ENCODE results near the gene NADK2. TPM values are rescaled to one million over a fixed set of nuclear protein-coding genes. Genes with fewer than 3 reads are reported as not detected.

The NADK2 gene
- total and polyA plus RNA-seq, 3 donors from 2014 or later, result 27.1 to 55.1 (median 42.2) TPM

DNA sequence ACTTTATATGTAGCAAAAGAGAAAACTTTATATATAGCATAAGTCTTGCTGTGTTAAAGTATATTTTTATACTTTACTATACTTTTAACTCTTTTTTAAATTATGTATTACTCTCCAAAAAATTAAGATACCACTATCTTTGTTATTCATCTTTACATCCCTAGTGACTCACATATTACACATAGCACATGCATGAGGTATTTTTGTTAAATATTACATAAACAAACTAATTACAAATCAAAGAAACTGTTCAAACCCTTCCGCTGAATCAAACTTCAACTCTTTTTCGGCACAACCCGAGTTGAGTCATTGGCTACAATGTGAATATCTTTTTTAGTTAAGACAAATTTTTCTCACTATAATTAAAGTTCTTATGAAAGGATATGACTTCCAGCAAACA, 32.1 kb downstream of the NADK2 start:
- 92 to 96% methylated on average over 3 of the region's 3 CpGs for WGBS, 2 donors
- no peaks in the 10 kb centered on the region for H3K9me3 ChIP-seq
- H3K4me1 ChIP-seq, result no peaks in the 10 kb centered on the region
- H3K4me3 ChIP-seq, result no peak overlapping the region
- TF ChIP-seq CTCF (IDR thresholded peaks at IDR 0.05), result no peak
- no peak for TF ChIP-seq POLR2A (IDR thresholded peaks at IDR 0.05)
- intact Hi-C loops (cut with DNase I; ENCODE audit: low total_unique reads), result no loop called here
- H3K27me3 ChIP-seq, result no peaks in the 10 kb centered on the region
- no peak overlapping the region for H3K27ac ChIP-seq
- no peak for DNase-seq
- no peaks in the 10 kb centered on the region for H3K36me3 ChIP-seq (ENCODE audit: low read depth, missing control alignments)

GRCh38 chr5:36208786-36209185, 32.9 kb downstream of the NADK2 start:
- no peak for DNase-seq
- no peaks in the 10 kb centered on the region for H3K4me1 ChIP-seq
- WGBS, 2 donors, result 91 to 94% methylated on average over 2 of the region's 2 CpGs
- H3K27me3 ChIP-seq, result no peaks in the 10 kb centered on the region
- H3K36me3 ChIP-seq (ENCODE audit: low read depth, missing control alignments), result no peaks in the 10 kb centered on the region
- H3K27ac ChIP-seq, result no peak overlapping the region
- intact Hi-C loops (cut with DNase I; ENCODE audit: low total_unique reads), result no loop called here
- H3K4me3 ChIP-seq, result no peak overlapping the region
- no peaks in the 10 kb centered on the region for H3K9me3 ChIP-seq
- TF ChIP-seq CTCF (IDR thresholded peaks at IDR 0.05), result no peak
- no peak for TF ChIP-seq POLR2A (IDR thresholded peaks at IDR 0.05)

GRCh38 chr5:36206913-36207312, 34.8 kb downstream of the NADK2 start:
- no peaks in the 10 kb centered on the region for H3K36me3 ChIP-seq (ENCODE audit: low read depth, missing control alignments)
- no peak overlapping the region for H3K4me3 ChIP-seq
- no peaks in the 10 kb centered on the region for H3K27me3 ChIP-seq
- H3K27ac ChIP-seq, result no peak overlapping the region
- TF ChIP-seq POLR2A (IDR thresholded peaks at IDR 0.05), result no peak
- no peak for TF ChIP-seq CTCF (IDR thresholded peaks at IDR 0.05)
- no peaks in the 10 kb centered on the region for H3K4me1 ChIP-seq
- intact Hi-C loops (cut with DNase I; ENCODE audit: low total_unique reads), result no loop called here
- DNase-seq, result no peak
- no peaks in the 10 kb centered on the region for H3K9me3 ChIP-seq

- DNase-seq, result no peak
- H3K36me3 ChIP-seq (ENCODE audit: low read depth, missing control alignments), result no peaks in the 10 kb centered on the region
- no peaks in the 10 kb centered on the region for H3K4me1 ChIP-seq
- no peak overlapping the region for H3K27ac ChIP-seq
- no peaks in the 10 kb centered on the region for H3K27me3 ChIP-seq
- intact Hi-C loops (cut with DNase I; ENCODE audit: low total_unique reads), result no loop called here
- no peak overlapping the region for H3K4me3 ChIP-seq
- no peaks in the 10 kb centered on the region for H3K9me3 ChIP-seq
- TF ChIP-seq POLR2A (IDR thresholded peaks at IDR 0.05) (no peak), CTCF (IDR thresholded peaks at IDR 0.05) (no peak)
- WGBS, 2 donors, result 93 to 98% methylated on average over 2 of the region's 2 CpGs
These were observed 36.4 kb downstream of the NADK2 start for GRCh38 chr5:36205329-36205728.

- intact Hi-C loops (cut with DNase I; ENCODE audit: low total_unique reads), result no loop called here
- Histone ChIP-seq H3K27ac (no peak overlapping the region), H3K4me3 (no peak overlapping the region), H3K27me3 (no peaks in the 10 kb centered on the region), H3K36me3 (ENCODE audit: low read depth, missing control alignments) (no peaks in the 10 kb centered on the region), H3K9me3 (no peaks in the 10 kb centered on the region), H3K4me1 (no peaks in the 10 kb centered on the region)
- whole genome bisulfite sequencing, 2 donors, result 61 to 78% methylated on average over 3 of the region's 3 CpGs
- no peak for DNase-seq
- TF ChIP-seq POLR2A (IDR thresholded peaks at IDR 0.05) (no peak), CTCF (IDR thresholded peaks at IDR 0.05) (no peak)
These were observed 39.2 kb downstream of the NADK2 start for GRCh38 chr5:36202521-36202961.
